GM21423 (cell line): ENCODE data around the gene OLFM1.
"Not testable (repeated sequence)": the region's sequence is repeated elsewhere in the genome, so short reads cannot be mapped to it uniquely, and the experiment has no call there.

Experiments used
- ATAC-seq: cut with Tn5 transposase; IDR thresholded peaks from one replicate; pipeline ENCODE4 v1.9.1; 2021; ENCODE audit warnings: mild to moderate bottlenecking, moderate library complexity; ENCODE audit not compliant: unreplicated experiment

OLFM1 gene

DNA sequence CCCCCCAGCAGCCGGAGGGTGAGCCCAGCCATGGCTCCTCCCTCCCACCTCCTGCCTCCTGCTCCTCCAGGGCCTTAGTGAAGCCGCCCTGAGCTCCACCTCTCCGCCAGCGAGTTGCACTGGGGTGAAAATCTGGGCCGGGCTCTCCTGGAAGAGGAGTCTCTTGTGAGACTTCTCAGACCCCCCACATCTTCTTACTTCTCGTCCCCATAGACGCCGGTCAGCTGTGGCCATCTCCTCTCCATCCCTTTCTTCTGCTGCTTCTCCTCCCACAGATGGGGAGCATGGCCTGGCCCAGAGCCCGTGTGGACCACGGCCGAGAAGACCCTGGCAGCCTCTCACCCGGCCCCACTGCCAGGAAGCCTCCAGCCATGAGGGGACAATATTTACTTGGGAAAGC lies 17.3 kb downstream of the OLFM1 start:
- ATAC-seq, result no peak

DNA sequence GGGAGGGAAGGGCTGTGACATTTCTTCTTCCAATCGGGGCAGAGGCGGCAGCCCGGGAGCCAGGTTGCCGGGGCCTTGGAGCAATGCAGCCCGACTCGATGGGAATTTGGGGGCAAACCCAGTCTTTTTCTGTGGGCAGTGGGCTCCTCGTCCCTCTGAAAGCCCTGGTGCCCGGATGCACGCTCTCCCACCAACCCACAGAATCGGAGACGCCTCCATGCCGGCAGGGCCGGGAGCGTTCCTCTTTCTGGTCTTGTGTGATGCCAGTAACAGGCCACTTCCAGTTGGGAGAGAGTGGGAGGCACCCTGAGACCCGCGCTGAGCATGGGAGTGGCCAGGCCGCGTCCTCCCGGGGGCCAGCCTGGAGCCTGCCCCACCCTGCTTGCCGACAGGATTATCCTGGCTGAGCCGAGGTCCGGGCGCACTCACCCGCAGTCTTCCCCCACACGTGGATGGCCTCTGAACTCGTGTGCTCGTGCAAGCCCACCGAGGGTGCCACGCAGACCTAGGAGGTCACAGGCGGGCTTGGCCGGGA lies 17.8 kb downstream of the OLFM1 start:
- no peak for ATAC-seq

DNA sequence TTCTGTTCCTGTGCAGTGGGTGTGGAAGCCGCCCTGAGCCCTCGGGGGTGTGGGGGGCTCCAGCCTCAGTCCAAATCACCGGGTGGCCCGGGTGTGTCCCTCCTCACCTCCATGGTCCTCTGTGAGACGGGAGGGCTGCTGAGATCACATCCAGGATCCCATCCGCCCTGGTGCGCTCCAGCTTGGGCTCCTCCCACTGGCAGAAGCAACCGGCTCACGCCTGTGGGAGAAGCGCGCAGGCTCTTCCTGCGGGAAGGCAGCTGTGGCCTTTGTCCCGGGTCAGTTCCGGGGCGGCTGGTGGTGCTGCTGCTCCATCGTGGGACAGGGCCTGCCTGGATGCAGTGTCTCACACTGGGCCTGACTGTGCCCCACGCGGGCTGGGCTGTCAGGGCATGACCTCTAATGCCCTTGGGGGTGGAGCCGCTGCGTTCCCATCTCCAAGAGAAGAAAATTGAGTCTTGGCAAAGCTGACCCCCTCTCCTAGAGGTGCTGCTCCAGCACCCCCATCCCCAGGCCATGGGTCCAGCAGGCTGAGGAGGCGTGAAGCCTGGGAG lies 18.5 kb downstream of the OLFM1 start:
- no peak for ATAC-seq

DNA sequence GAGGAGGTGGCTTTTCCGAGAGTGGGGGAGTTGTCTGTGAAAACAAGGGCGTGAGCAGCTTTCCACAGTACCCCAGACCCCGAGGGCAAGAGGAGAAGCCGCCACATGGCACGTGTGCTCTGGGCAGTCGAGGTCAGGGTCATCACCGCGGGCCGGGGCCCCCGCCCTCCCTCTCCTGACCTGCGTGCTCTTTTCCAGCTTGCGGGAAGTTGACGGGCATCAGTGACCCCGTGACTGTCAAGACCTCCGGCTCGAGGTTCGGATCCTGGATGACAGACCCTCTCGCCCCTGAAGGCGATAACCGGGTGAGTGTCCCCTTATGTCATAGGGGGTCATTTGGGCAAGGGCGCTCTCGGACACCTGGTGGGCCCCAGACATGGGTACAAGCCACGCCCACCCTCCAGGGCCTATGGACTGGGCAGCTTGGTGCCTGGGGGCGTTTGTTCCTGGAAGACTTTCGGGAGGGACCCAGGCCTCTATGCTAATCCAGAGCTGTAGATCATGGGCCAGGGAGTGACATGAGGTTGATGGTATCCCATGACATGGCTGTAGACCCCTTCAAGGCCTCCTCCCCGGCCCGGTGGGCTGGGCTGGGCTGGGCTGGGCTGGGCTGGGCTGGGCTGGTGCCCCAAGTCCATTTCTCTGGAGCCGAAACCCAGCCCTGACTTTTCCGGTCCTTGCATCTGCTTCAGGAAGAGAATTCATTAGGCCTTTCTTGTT lies 19.2 kb downstream of the OLFM1 start:
- ATAC-seq, result no peak

DNA sequence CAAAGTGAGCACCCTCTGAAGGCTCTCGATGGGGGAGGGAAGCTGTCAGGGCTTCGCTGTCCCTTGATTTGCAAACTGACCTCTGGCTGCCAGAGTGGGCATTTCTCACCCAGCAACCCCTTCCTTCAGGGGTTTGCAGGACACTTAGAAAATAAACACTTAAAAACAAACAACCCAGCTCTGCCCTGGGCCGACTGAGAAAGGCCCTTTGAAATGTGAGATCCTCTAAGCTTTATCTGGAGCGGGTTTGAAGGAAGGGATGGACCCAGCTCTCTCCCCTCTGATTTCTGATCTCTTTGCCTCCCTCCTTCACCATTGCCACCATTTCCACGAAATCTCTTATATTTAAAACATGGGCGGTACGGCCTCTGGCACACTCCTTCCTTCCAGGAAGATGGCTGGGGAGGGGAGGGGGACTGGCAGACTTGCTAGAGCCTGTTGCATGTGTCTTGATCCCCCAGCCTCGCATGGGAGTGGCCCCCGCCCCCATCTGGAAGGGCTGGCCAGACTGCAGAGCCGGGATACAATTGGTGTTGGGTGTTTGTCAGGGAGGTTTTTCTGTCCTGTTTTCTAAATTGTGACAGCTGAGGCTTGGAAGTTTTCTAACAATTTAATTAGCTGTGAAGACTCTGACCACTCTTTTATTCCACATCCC lies 20.2 kb downstream of the OLFM1 start:
- no peak for ATAC-seq

DNA sequence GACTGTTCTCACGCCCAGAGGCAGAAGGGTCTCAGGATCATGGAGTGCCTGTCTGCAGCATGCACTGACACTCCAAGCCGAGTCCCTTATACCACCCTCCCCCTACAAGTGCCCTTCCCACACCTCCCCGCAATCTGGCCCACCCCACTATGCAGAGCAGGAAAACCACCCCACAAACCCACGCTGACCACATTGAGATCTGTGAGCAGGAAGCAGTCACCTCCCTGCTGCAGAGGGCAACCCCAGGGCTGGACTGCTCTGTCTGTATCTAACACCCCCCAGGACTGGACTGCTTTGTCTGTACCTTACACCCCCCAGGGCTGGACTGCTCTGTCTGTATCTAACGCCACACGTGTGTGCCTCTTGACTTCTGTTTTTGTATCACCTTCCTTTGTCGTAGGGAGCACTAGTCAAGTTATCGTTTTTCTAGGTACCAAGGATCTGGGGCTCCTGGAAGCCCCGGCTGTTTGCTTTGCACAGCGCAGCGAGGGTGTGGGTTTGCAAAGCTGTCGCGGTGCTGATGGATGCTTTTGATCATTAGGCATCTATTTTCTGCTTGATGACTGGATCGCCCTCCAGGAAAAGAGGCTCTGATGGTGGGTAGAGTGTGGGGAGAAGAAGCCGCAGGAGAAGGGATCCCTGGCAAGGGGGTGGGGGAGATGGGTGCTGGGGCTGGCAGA lies 21.5 kb downstream of the OLFM1 start:
- no peak for ATAC-seq

DNA sequence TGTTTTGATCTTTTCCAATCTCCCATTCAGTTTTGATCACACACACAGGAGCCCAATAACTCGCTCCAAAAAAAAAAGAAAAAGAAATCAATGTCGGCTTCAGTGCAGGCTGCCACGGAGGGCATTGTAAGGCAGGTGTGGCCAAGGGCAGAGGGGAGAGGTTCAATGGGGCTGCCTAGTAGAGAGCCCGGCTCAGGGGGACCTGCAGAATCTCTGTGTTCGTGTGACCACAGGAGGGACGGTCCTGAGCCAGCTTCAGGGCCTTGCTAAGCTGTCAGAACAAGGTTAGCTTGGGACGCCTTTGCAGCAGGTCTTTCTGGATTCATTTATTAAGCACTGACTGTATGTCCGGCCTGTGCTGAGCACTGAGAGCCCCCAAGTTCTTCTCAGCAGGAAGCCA lies 22.2 kb downstream of the OLFM1 start:
- no peak for ATAC-seq

DNA sequence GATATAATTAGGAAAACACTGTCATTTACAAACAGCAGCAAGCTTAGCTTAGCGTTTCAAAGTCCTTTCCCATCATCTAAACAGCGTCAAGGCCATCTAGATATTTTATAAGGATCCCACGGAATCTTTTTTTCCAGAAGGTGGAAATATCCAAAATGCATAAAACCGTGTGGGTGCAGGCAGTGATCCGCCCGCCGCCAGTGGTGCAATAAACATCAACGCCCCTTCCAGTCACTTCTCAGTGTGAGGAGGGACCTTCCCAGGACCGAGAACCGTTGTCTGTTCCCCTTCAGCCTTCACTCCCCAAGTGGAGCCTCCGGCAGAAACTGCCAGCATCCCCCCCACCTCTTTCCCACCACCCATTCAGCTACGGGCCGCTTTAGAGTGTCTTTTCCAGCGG lies 22.9 kb downstream of the OLFM1 start:
- ATAC-seq, result no peak

DNA sequence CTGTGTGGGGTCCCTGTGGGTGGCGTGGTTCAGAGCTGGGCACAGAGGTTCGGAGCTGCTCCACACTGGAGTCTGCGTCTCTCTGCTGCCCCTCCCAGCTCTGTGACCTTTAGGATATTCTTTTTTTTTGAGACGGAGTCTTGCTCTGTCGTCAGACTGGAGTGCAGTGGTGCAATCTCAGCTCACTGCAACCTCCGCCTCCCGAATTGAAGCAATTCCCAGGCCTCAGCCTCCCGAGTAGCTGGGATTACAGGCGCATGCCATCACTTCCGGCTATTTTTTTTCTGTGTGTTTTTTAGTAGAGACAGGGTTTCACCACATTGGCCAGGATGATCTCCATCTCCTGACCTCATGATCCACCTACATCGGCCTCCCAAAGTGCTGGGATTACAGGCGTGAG lies 24.1 kb downstream of the OLFM1 start:
- ATAC-seq, result not testable (repeated sequence)

DNA sequence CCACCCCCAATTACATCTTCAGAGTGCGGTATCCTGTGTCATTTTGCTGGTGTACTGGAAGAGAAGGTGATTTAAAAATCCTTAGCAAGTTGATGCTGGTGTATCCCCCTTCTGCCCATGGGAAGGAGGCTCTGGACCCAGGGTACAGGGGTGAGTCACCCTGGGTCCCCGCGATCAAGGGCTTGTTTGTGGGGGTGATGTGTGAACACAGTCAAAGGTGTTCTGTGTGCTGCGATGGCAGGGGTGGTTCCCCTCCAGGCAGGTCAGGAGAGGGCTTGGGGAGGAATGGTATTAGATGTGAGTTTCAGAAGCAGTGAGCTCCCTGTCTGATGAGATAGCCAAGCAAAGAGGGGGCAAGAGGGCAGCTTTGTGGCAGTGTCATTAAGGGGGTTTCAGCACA lies 28.9 kb downstream of the OLFM1 start:
- ATAC-seq, result no peak

DNA sequence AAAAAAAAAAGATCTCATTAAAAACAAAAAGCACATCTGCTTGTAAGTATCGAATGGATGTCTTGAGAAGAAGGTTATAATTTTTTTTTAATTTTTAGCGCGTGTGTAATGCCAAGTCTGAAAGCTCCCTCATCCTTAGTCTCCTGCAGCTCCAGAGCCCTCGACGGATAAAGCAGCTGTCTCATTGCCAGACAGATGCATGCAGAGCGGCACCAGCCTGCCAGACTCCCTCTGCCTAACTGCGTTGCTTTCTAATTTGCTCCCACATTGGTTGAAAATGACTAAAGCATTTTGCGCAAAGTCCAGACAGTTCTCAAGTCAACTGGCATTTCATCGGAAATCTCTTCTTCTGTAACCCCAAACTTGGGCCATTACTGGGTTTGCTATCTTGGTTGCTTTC lies 29.4 kb downstream of the OLFM1 start:
- no peak for ATAC-seq

DNA sequence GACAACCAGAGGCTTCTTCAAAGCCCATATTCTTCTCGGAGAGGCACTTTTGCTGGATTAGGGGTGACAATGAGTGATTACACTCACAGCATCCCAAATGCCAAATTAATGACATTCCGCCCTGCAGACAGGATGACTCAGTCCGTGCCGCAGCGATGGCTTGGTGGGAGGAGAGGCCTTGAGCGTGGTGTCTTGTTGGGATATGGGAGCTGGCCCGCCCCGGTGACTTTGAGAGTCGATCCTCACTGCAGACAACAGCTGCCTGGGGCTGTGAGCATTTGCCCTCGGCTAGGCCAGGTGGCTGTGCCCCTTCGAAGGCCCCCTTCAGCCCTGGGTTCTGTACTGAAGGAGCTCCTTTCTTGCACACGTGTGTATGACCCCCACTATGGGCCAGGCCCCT lies 29.8 kb downstream of the OLFM1 start:
- no peak for ATAC-seq

DNA sequence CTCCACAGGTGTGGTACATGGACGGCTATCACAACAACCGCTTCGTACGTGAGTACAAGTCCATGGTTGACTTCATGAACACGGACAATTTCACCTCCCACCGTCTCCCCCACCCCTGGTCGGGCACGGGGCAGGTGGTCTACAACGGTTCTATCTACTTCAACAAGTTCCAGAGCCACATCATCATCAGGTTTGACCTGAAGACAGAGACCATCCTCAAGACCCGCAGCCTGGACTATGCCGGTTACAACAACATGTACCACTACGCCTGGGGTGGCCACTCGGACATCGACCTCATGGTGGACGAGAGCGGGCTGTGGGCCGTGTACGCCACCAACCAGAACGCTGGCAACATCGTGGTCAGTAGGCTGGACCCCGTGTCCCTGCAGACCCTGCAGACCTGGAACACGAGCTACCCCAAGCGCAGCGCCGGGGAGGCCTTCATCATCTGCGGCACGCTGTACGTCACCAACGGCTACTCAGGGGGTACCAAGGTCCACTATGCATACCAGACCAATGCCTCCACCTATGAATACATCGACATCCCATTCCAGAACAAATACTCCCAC lies 32.1 kb downstream of the OLFM1 start:
- no peak for ATAC-seq

DNA sequence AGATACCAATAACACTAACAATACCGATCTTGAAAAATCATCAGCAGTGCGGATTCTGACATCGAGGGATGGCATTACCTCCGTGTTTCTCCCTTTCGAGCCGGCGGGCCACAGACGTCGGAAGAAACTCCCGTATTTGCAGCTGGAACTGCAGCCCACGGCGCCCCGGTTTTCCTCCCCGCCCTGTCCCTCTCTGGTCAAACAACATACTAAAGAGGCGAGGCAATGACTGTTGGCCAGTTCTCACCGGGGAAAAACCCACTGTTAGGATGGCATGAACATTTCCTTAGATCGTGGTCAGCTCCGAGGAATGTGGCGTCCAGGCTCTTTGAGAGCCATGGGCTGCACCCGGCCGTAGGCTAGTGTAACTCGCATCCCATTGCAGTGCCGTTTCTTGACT lies 32.8 kb downstream of the OLFM1 start:
- no peak for ATAC-seq

DNA sequence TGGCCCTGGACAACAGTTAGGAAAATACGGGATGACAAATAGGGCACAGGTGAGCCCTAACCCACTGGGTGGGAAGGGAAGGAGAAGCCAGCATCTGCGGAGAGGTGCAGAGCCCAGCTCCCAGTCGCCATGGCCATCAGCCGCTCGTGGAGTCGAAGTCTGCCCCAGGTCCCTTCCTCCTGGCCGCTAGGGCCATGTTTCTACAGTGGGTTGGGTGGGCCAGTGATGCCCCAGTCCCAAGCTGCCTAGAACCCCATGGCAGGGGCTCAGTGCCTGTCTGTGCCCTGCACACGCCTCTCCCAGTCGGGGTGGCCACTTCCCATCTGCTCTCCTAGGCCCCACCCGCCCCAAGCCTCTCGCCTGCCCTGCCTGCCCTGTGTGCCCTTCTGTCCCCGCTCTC lies 34.8 kb downstream of the OLFM1 start:
- no peak for ATAC-seq

DNA sequence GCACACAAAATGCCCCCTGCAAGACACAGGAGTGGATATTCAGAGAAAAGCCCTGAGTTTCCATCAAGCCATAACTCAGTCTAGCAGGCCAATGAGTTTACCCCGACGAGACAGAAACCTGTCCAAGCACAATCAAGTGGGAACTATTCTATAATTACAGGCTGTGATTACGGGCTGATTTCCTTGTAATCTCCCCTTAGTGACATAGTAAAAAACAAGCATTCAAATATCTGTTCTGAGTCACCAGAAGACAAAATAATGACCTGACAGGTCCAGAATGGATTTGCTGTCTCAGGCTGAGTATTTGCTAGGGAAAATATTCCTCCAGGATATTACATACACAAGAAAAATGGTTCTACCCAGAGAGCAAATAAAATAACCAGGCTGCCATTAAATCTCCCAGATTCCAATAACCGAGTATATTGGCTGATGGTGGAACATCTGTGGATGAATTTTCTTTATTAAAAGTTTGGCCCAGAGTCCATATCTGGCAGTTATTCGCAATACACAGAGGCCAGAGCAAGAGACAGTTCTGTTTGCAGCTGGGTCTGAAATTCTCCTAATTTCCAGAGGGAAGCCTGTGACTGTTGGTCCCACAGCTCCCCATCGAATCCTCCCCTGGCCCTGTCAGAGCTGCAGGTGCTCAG lies 35.8 kb downstream of the OLFM1 start:
- no peak for ATAC-seq

DNA sequence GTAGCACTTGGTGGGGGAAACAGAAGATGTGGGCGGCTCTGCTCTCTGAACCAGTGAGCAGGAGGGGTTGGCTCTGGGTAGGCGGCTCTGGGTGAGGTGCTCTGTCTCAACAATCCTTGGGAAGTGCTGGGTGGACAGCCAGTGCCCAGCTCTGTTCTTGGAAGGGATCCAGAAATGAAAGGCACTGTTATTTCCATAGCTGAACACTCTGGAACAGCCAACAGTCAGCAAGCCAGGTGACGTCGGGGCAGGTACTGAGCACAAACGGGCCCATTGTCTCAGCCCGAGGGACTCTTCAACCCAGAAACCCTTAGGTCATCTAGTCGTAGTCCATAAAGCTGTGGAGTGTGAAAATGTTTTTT lies 36.3 kb downstream of the OLFM1 start:
- ATAC-seq, result no peak

DNA sequence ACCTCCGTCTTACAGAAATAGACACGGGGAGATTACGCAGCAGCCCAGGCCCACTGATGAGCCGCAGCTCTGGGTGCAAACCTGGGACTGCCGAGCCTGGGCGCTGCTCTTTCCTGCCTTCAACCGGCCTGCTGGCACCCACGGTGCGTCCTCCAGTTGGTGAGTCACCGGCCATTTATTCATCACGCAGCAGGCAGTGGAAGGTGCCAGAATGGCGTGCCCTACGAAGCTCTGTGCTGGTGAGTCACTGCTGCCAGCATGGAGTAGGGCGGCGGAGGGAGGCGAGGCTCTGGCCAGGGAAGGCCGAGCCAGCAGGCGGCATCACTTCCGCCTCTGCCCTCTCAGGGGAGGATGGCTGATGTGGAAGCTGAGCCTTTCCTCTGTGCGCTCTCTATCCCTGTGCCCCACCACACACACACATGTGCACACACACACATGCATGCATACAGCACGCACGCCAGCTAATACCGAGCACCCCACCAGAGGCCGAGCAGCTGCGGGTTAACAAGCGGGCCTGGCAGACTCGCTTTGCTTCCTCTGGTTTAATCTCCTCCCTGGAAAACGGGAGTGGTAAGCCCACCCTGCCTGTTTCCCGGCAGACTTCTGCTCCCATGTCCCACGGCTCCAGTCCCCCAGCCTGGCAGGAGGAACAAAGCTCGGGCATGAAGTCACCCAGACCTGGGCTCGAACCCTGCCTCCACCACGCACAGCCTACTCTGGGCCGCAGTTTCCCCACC lies 39.2 kb downstream of the OLFM1 start:
- no peak for ATAC-seq

DNA sequence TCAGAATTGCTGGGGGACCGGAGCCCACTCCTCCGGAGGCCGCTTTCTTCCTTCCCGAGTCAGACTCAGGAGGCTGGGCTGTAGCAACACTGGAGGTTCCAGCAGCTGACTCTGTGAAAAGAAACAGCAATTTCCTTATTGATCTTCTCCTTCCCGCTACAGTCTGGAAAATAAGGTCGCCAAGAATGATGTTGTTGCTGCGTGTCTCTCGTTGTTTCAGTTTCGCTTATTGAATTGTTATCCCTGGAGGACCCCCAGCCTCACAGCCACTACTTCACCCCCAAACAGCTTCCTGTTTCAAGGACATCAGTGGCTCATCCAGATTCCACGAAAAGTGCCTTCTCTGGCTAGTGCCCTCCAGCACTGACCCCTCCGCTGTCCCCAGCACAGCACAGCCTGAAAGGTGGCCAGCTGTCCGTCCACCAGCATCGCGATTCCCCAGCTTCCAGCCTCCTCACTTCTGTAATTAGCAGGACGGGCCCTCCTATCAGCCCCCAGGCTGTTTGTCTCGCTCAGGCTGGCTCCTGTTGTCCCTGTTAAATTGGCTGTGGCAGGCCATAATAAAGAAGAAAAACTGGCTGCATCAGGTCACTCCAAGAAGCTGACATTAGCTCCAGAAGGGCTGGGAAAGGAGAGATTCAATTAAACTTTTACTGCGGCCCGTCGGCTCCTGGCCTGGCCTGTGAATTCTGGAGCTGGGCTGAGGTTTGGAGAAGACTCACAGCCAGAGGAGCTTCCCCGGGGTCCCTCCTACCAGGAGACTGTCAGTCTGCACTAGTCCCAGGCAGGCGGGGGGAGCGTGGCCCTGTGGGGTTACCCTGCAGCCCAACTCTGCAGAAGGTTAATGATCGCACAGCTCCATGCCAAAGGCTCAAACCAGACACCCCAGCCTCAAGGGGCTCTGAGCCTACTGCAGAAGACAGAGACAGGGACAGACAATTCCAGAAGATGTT lies 40.5 kb downstream of the OLFM1 start:
- ATAC-seq, result no peak
